Uterus (tissue), 2 donors: Measurements from ENCODE around the gene PPP2R1B.

ENCODE experiments used
- CTCF ChIP-seq, 4 experiments: fragments of 200-600 bp in 2 of 4; fragments of 450-650 bp in 2 of 4; sonication (generic) in 2 of 4; IDR thresholded peaks; one replicate each; pipeline ENCODE4 v1.5.1; 2016 to 2019; ENCODE audit warnings: antibody characterized with exemption in 4 of 4, mild to moderate bottlenecking in 2 of 4, moderate library complexity in 1 of 4
- POLR2A ChIP-seq, 2 donors: fragments of 450-650 bp; IDR thresholded peaks; one replicate each; pipeline ENCODE4 v1.6.1; 2016; ENCODE audit warnings: antibody characterized with exemption in 2 of 2, mild to moderate bottlenecking in 1 of 2, moderate library complexity in 1 of 2

DNA sequence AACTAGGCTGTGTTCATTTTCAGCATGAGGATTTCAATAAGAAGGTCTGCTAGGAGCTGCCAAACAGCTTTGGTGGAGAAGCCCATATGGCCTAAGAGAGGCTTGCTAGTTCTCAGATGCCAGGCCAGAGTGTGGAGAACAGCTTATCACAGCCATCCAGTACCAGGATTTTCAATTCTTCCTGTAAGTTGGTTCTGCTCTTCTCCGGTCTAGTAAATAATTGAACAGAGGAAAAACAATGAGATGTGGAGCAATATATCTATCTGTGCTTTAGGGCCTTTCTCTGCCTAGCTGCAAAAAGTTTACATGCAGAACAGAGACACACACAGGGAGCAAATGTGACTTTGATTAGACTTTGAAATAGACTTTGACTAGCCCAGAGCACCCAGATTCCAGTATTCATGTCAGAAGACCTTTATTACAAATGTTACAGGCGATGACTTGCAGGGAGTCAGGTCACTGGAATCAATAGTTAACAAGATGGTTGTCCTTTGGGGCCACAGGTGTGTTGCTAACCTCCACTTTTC, 19.8 kb upstream of the PPP2R1B start:
- TF ChIP-seq CTCF (IDR thresholded peaks at IDR 0.05) (no peak), POLR2A (IDR thresholded peaks at IDR 0.05) (no peak)
